ENCODE results near the gene AKR1C4.
"Not testable (repeated sequence)": the region's sequence is repeated elsewhere in the genome, so short reads cannot be mapped to it uniquely, and the experiment has no call there.

AKR1C4 gene

DNA sequence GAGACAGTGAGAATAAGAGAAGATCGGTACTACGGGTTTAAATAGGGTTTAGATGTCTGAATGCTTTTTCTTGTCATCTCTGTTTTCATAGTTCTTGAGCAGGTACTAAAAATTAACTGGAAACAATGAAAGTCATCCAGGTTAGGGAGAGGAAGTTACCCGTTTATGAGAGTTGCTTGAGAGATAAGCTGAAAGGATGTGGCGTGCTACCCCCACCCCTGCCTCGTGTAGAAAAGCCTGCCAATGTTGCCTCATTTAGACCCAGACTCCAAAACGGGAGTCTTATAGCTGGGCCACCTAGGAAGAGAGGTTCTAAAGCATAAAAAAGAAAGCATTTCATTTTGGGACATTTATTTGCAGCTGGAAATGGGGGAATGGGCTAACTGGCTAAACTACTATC lies 10.2 kb downstream of the AKR1C4 start:
- DNase-seq (ENCODE audit: low read depth) = no peak

DNA sequence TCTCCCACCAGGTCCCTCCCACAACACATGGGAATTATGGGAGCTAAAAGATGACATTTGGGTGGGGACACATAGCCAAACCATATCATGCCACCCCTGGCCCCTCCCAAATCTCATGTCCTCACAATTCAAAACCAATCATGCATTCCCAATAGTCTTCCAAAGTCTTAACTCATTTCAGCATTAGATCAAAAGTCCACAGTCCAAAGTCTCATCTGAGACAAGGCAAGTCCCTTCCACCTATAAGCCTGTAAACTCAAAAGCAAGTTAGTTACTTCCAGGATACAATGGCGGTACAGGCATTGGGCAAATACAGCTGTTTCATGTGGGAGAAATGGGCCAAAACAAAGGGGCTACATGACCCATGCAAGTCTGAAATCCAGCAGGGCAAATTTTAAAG lies 13.1 kb downstream of the AKR1C4 start:
- not testable (repeated sequence) for DNase-seq (ENCODE audit: low read depth)

DNA sequence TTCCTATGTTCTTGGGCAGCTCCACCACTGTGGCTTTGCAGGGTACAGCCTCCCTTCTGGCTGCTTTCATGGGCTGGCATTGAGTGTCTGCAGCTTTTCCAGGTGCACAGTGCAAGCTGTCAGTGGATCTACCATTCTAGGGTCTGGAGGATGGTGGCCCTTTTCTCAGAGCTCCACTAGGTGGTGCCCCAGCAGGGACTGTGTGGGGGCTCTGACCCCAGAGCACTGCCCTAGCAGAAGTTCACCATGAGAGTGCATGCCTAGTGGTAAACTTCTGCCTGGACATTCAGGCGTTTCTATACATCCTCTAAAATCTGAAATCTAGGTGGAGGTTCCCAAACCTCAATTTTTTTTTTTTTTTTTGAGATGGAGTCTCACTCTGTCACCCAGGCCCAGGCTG lies 13.6 kb downstream of the AKR1C4 start:
- DNase-seq (ENCODE audit: low read depth) = not testable (repeated sequence)

DNA sequence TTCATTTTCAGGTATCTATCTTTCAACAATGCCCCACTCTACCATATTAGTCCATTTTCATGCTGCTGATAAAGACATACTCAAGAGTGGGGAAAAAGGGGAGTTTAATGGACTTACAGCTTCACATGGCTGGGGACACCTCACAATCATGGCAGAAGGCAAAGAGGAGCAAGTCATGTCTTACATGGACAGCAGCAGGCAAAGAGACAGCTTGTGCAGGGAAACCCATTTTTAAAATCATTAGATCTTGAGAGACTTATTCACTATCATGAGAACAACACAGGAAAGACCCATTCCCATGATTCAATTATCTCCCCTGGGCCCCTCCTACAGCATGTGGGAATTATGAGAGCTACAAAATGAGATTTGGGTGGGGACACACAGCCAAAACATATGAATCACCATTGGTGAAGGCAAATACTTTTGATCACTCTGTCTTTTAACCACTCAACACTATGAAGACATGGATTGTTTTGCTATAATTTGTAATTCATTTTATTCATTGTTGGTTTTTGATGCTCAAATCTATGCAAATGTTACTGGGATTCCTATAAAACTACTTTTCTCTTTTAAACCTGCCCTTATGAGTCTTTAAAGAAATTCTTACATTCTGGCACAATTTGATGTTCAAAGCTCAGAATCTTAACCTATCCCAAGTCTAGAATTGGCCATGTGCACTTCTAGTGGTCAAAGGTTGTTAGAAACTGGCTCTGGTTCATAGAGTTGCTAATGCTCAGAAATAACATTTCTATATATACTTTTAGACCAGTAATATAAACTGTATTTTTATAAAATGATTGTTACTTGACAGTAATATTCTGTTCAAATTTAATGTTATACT lies 15.3 kb downstream of the AKR1C4 start:
- no peak for DNase-seq (ENCODE audit: low read depth)

DNA sequence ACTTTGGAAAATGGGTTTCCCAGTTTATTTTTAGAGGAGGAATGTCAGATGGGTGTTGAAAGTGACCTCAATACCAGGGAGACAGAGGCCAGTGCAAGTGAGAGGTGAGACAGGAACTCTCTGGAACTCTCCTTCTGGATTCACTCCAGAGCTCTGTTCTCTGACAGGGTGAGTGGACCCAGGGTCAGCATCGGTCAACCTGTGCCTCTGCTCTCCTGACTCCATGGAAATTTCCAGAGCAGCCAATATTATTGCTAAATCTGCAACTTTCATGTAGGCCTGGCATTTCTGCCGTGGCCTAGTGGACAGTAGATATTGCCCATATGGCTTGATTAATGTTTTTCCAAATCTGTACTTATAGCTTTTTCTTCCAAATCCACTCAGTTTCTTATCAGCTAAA lies 20.2 kb downstream of the AKR1C4 start:
- no peak for DNase-seq (ENCODE audit: low read depth)

DNA sequence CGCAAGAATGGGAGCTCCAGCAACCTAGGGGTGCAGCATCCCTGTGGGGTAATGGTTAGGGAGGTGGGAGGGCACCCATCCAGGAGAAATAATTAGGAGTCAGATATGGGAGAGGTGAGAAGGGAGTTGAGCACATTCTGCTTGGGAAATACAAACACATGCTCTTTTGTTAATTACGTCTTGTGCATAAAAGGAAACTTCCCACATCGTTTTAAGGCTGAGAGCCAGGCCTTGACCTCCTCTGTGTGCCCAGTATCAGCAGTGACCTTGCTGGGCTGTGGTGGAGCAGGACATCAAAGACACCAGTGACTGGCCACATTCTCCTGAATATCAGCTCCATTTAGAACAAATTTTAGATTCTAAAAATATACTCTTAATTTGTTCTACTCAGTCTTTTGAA lies 22.6 kb downstream of the AKR1C4 start:
- no peak for DNase-seq (ENCODE audit: low read depth)

DNA sequence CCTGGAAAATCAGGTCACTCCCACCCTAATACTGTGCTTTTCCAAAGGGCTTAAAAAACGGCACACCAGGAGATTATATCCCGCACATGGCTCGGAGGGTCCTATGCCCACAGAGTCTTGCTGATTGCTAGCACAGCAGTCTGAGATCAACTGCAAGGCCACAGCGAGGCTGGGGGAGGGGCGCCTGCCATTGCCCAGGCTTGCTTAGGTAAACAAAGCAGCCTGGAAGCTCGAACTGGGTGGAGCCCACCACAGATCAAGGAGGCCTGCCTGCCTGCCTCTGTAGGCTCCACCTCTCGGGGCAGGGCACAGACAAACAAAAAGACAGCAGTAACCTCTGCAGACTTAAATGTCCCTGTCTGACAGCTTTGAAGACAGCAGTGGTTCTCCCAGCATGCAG lies 26.3 kb downstream of the AKR1C4 start:
- not testable (repeated sequence) for DNase-seq (ENCODE audit: low read depth)

DNA sequence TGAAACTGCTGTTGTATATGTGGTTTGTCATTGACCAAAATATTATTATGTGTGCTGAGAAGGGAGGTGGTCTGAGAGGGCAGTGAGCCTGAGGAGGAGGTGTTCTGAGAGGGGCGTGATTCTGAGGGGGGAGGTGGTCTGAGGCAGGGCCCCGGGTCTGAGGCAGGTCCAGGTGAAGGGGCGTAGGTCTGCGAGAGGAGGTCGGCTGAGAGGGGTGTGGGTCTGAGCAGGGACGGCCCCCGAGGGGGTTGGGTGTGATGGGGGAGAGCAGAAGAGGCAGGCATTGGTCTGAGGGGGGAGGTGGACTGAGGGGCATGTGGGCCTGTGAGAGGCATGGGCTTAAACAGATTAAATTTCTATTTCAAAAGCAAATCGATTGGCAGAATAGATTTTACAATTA lies 32.4 kb downstream of the AKR1C4 start:
- no peak for DNase-seq (ENCODE audit: low read depth)

DNA sequence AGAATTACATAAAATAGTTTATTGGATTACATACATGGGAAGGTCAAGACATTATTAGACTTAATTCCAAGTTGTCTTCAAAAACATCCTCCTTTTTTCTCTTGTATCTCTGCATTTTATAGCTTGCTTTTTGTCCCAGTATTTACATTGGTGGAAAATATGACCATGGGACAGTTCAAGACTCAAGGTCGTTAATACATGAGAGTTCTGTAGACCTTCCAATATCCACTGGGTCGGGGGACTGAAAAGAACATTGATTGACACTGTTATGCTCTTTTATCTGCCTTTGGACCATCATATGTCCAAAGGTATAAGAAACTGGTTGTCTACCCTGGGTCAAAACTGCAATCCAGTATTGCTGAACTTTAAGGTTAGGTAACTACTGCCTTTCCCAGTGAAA lies 36.7 kb downstream of the AKR1C4 start:
- no peak for DNase-seq (ENCODE audit: low read depth)

DNA sequence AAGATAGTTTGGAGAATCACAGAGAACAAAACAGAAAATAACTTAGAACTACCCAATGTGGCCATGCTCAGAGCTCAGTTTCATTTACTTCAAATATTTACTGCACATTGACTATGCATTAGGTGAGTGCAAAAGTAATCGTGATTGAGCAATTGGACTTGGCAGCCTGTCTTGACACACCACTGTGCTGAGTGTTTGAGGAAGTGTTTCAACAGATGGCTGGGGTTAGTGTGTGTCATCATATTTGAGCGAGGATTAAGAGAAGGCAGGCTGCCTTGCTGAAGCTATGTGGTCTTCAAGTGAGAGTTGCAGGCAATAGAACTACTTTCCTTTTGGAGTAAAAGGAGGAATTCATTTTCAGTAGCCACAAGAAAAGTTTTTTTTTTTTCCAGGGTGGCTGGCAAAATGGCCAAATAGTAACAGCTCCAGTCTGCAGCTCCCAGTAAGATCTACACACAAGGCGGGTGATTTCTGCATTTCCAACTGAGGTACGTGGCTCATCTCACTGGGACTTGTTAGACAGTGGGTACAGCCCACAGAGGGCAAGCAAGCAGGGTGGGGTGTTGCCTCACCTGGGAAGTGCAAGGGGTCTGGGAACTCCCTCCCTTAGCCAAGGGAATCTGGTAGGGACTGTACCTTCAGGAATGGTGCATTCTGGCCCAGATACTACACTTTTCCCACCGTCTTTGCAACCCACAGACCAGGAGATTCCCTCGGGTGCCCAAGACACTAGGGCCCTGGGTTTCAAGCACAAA lies 37.6 kb downstream of the AKR1C4 start:
- DNase-seq (ENCODE audit: low read depth) = no peak

DNA sequence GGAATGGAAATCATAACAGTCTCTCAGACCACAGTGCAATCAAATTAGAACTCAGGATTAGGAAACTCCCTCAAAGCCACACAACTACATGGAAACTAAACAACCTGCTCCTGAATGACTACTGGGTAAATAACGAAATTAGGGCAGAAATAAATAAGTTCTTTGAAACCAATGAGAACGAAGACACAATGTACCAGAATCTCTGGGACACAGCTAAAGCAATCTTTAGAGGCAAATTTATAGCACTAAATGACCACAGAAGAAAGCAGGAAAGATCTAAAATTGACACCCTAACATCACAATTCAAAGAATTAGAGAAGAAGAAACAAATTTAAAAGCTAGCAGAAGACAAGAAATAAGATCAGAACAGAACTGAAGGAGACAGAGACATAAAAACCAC lies 40.9 kb downstream of the AKR1C4 start:
- not testable (repeated sequence) for DNase-seq (ENCODE audit: low read depth)

DNA sequence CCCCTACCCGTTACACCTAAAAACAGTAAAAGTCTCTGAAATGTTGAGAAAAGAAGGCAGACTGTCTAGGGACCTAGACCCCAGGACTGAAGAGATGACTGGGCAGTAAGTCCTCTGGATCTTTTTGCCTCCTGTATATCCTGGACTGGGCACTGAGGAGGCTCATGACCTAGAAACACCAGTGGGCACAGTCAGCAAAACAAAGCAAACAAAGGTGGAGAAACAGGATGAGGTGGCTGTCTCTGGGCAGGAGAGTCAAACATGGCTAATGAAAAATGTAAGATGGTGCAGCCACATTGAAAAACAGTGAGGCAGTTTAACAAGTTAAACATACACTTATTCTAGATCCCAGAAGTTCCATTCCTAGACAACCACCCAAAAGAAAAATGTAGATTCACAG lies 45.9 kb downstream of the AKR1C4 start:
- DNase-seq (ENCODE audit: low read depth) = no peak

DNA sequence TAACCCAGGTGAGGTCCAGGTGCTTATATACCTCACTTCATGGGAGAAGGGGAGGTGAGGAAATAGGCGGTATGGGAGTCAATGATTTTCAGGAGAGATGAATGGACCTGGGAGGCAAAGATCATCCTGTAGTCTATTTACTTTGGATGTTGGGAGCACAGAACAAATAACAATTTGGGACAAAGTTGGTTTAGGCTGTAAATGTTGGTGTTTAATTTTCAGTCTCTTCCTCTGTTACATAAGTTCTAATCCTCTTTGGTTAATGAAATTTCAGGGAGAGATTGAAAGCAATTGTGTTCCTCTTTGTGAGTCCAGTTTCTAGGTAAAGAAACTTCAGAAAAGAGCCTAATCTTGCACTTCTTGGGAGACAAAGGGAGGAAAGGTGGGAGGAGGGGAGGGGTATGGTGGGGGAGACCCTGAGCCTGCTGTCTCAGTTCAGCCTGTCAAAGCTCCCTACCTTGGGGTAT lies 46.9 kb downstream of the AKR1C4 start:
- DNase-seq (ENCODE audit: low read depth) = no peak

DNA sequence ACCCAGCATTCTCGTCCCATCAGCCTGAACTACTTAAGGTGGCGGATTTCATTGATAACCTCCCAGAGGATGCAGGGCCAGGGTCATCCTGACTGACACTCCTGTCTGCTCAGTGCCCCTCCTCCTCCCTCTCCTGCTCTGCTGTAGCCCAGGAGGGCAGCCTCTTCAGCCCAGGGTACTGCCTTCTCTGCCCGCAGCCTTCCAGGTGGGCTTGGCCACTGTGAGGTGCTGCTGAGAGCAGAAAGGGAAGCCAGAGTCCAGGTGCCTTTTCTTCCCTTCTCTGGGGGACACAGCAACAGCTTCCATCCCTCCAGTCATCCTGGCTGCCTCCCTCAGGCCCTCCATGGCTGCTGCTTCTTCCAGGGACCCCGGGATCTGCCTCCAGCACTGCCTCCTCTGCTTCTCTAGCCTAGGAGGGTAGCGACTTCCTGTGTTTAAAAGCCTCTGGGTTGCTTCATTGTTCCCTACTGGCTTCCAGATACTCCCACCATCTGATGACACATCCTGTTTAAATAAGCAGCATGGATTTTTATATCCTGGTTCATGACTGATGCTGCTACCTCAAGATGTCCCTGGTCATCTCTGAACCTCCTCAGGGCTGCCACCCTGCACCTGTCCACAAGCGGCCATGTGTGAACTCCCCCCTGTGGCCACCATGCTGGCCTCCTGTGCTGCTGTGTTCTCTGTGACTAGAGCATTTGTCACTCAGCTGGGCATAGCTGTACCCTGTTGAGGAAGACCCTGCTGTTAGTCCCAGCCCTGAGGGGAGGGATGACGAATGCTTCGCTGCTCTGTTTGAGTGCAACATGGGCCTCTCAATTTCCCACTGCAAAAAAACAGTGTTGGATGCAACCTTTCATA lies 55.8 kb downstream of the AKR1C4 start:
- no peak for DNase-seq (ENCODE audit: low read depth)

DNA sequence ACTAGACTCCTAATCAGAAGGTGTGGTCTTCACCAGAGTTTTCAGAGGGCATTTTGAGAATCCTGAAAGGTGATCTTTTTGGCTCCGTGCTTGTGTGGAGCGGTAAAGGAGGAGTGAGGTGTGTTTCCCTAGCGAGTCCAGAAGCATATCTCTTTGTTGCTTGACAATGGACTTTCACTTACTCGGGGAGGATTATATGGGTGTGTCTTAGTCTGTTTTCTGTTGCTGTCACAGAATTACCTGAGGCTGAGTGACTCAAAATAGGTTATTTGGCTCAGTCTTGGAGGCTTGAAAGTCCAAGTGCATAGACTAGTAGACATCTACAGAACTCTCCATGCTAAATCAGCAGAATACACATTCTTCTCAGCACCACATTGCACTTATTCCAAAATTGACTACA lies 57.9 kb downstream of the AKR1C4 start:
- no peak for DNase-seq (ENCODE audit: low read depth)

DNA sequence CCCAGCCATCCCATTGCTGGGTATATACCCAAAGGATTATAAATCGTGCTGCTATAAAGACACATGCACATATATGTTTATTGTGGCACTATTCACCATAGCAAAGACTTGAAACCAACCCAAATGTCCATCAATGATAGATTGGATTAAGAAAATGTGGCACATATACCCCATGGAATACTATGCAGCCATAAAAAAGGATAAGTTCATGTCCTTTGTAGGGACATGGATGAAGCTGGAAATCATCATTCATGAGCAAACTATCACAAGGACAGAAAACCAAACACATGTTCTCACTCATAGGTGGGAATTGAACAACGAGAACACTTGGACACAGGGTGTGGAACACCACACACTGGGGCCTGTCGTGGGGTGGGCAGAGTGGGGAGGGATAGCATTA lies 61.1 kb downstream of the AKR1C4 start:
- DNase-seq (ENCODE audit: low read depth) = not testable (repeated sequence)

DNA sequence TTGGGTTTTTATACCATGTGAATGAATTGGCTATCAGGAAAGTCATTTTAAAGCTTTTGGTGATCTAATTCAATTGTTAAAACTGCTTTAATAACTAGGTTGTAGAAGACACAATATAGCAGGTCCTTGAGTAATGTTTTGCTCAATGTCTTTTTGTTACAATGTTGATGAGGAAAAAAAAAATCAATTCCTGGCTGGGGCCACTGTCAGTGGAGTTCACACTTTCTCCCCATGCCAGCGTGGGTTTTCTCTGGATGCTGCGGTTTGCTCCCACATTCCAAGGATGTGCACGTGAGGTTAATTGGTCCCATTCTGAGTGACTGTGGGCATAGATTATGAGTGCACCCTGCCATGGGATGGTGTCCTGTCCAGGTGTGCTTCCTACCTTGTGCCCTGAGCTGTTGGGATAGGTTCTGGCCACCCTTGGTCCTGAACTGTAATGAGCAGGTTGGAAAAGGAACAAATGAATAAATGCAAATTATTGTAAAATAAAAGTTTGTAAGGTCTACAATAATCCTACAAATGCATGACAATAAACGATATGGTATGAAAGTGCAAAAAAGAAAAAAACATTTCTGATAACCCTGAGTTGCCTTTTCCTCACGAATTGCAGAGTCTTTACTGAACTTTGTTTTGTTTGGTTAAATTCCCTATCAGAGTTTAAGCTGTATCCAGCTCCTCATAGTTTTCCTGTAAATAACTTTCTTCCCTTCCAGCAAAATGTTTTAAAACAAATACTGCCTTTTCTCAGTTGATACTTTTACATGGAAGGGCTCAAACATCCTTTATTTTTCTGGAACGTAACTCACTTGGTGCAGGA lies 62.7 kb downstream of the AKR1C4 start:
- DNase-seq (ENCODE audit: low read depth) = no peak

DNA sequence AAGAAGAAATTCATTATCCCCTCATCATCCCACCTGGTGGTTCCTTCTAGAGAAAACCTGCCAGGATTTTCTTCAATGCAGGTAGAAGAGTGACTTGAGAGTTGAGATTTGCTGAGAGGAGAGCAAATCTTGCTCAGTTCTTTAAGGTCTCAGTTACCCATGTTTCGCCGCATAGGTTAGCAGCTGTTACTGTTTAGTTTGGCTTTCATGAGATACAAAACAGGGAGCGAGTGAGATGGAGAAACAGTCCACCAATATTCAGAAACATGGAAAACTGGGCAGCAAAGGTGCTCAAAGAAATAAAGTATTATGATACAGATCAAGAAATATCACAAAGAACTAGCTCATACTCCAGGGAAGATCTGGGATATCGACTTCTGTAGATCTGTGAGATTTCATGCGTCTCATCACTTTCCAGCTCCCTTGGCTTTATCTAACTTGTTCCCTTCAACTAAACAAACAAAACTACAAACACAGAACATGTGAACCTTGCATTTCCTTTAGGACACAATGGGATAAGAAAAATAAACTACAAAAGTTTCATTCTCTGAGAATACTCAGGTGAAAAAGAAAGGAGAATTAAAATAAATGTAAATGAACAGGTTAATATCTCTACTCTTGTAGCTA lies 63.4 kb downstream of the AKR1C4 start:
- DNase-seq (ENCODE audit: low read depth) = no peak

DNA sequence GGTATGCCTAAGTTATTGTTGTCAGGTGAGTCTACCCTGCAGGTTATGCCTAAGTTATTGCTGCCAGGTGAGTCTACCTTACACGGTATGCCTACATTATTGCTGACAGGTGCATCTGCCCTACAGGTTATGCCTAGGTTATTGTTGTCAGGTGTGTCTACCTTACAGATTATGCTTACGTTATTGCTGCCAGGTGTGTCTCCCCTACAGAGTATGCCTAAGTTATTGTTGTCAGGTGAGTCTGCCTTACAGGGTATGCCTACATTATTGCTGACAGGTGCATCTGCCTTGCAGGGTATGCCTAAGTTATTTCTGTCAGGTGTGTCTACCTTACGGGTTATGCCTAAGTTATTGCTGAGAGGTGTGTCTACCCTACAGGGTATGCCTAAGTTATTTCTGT lies 64.2 kb downstream of the AKR1C4 start:
- DNase-seq (ENCODE audit: low read depth) = no peak

DNA sequence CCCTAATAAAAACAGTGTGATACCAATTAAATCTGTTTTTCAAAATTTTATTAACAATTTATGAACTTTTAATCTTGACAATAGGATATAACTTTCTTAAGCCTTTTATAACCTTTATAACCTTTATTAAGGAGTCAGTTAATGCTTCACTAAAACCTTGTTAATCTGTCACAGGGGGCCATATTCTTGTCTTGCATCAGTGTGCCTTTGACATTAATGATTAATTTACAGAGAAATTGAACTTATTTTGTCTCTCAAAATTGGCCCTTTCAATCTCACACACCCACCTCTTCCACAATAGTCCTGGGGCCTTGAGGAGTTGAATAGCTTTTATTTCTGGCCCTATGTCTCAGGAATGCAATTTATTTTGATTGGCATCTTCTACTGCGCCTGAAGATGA lies 68.5 kb downstream of the AKR1C4 start:
- no peak for DNase-seq (ENCODE audit: low read depth)

DNA sequence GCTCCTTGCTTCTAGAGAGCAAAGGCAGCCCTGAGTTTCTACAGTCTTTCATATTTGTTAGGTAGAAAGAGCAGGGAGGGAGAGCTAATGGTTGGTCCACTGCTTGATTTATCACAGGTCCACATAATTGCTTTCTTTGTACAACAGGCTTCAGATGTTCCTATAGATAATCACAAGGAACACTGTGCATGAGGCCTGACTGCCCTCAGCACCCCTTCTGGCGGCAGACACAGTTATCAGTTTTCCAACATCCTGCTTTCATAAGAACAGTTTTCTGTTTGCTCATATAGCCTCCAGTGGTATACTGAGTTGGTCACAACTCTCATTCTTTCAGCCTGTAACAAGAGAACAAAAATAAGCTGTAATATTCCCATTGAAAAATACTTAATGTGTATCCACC lies 69.7 kb downstream of the AKR1C4 start:
- DNase-seq (ENCODE audit: low read depth) = no peak
